Measurements from ENCODE around the gene RPTOR.

Gene RPTOR

DNA sequence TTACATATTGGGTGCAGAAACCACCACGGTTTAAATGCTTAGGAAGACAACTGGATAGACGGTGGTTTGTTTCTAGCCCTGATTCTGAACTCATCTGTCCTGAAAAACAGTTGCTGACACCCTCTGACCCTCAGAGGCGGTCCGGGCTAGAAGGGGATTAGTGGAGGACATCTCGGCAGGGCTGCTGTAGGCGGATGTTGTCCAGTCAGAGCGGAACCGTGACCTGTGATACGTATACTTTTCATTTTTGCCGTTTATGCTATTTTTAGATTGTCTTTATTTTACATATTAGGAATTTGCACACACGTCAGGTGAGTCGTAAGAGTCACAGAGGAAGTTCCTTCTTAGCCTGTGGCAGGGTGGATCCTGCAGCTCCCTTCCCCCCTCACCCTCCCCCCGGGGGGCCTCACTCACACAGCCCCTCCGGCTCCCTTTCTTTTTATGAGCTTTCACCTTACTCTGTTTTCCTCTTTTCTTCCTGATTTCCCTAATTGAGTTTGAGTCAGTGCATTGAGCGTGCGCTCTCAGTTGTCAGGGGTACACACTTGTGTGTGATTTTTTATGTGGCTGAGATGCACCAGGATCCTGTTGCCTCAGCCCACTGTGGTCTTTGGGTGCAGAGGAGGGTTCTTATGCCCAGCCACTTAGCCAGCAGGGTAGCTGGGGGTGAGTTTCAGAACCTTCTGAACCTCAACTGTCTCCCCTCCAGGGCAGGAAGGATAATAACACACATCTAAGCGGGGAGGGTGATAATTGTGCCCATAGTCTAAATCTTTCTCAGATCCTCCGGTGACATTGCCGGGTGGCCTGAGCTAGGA lies 236.0 kb downstream of the RPTOR start:
- DNase-seq (ENCODE audit: low read depth, low spot score) = no peak

DNA sequence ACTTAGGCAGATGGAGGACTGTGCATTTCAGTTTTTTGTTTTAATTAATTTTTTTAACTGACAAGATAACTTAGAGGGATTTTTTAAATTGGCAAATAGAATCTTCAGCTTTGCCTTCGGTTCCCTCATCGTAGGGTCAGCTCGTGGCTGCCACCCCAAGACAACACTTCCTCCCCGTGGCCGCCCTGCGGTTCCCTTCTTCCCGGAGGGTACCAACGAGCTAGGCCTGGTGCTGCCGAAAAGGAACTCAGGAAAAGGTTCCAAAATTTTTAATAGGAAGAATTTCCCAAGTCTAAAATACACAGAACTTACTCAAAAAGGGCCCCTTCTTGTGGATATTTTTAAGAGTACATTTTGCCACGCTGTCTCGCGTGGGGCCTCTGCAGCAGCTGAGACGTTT lies 236.6 kb downstream of the RPTOR start:
- no peak for DNase-seq (ENCODE audit: low read depth, low spot score)

DNA sequence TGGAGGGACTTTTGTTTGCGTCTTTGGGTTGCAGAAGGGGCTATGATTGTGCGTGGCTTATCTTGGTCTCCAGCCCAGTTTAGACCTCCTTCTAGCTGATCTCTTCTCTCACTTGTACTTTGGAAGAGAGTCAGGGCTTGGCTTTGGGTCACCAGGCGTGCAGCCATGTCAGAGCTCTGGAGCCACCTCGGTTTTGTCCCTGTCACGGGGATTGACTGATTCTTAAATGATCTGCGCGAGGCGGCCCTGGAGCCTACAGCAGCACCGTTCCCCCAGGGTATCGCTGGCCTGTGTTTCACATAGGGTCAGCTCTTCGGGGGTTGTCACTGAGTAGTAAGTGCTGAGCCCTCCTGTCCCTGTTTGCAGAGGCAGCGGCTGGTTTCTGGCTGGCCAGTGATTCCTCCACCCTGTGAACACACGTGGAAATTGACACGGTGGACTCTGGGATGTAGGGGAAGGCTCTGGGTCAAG lies 237.2 kb downstream of the RPTOR start:
- no peak for DNase-seq (ENCODE audit: low read depth, low spot score)

- DNase-seq (ENCODE audit: low read depth, low spot score) = no peak
These were observed 238.1 kb downstream of the RPTOR start for GRCh38 chr17:80782536-80783427.

GRCh38 chr17:80783486-80783885 lies 238.8 kb downstream of the RPTOR start:
- no peak for DNase-seq (ENCODE audit: low read depth, low spot score)

- no peak for DNase-seq (ENCODE audit: low read depth, low spot score)
These were observed 239.3 kb downstream of the RPTOR start for GRCh38 chr17:80783971-80784370.

GRCh38 chr17:80785477-80786178 lies 241.0 kb downstream of the RPTOR start:
- DNase-seq (ENCODE audit: low read depth, low spot score) = no peak

DNA sequence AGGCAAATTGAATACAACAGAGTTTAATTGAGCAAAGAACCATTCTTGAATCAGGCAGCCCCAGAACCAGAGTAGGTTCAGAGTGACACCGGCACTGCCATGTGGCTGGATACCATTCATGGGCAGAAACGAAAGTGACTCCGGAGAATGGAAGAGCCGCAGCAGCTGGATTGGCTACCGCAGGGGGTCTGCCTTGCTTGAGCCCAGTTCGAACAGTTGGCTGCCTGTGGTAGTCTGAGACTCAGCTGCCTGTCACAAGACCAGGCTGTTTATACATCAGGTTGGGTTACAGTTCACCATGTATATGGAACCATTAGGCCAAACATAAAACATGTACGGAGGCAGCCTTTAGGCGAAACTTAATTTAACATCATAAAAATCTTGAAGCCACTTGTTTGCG lies 241.8 kb downstream of the RPTOR start:
- no peak for DNase-seq (ENCODE audit: low read depth, low spot score)

GRCh38 chr17:80786887-80787286 lies 242.2 kb downstream of the RPTOR start:
- DNase-seq (ENCODE audit: low read depth, low spot score) = no peak

DNA sequence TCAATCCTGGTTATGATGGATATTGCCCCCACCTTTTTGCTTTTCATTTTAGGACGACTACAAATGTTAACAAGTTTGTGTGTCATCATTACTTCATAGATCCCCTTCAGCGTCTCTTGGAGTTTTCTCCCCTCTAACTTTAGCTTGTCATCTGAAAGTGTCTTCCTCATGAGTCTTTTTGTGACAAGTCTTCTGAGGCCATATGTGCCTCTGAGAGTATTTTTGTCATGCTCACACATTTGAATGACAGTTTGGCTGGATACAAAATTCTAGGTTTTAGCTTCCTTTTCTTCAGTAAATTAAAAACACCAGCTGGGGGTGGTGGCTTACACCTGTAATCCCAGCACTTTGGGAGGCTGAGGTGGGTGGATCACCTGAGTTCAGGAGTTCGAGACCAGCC lies 243.2 kb downstream of the RPTOR start:
- no peak for DNase-seq (ENCODE audit: low read depth, low spot score)

- DNase-seq (ENCODE audit: low read depth, low spot score) = no peak
These were observed 244.8 kb downstream of the RPTOR start for GRCh38 chr17:80789356-80789902.

- no peak for DNase-seq (ENCODE audit: low read depth, low spot score)
These were observed 245.6 kb downstream of the RPTOR start for GRCh38 chr17:80790021-80790765.

DNA sequence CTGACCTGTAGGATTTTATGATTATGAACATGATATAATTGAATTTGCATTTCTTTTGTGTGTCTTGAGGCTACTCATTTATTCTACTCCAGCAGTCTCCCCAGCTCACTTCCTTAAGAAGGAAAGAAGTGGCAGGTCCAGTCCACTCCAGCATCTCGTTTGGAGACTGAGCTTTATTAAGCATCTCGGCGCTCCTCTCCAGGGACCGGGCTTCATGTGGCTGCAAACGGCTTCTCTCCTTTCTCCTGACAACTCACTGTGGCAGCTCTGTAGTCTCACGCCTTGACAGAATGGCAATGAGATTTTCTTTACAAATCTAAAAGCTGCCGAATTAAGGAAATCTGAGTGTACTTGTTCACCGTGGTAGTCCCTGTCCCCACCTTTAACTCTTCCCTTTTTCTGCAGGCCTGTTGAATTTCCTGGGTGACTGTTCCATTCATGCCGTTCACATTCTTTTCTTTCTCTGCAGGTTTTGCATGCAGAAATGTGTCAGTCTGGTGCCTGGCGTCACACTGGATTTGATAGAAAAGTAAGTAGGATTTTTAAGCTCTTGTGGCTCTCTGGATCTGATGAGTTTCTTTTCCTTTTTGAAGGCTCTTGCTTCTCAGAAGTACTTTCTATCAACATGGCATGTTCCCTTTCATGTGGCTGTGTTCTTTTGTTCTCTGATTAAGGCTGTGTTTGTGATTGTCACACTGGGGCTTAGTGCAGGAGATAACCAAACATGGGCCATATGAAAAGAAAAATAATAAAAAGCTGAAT lies 246.5 kb downstream of the RPTOR start:
- no peak for DNase-seq (ENCODE audit: low read depth, low spot score)

GRCh38 chr17:80791758-80792284 lies 247.2 kb downstream of the RPTOR start:
- no peak for DNase-seq (ENCODE audit: low read depth, low spot score)

GRCh38 chr17:80792373-80792781 lies 247.7 kb downstream of the RPTOR start:
- DNase-seq (ENCODE audit: low read depth, low spot score) = no peak

DNA sequence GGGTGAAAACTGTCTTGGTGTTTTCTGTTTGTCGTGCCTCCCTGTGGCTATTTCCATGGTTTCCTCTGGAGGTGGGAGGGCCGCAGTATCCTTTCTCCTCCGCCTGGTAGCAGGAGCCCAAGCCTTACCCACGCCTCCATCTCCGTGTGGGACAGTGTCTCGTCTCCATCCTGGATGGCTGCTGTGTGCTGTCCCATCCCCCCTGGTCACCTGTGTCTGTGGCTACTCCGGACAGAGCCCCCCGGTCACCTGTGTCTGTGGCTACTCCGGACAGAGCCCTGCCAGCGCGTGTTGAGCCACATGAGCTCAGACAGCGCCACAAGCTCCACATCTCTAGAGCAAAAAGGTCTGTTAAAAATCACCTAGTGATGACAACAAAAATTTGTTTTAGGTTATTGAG lies 248.8 kb downstream of the RPTOR start:
- no peak for DNase-seq (ENCODE audit: low read depth, low spot score)

DNA sequence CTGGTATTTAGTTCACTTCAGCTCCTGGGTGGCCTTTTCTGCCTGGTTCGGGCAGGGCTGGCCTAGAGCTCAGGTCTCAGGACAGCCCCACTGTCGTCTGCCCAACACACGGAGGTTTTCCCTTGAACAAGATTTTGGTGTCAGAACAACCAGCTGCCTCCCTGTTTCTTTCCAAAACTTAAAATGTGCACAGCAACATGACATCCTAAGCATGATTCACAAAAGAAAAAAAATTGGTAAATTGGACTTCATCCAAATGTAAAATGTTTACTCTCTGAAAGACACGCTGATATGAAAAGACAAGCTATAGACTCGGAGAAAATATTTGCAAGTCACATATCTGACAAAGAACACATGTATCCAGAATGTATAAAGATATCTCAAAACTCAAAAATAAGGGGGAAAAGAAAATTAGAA lies 249.2 kb downstream of the RPTOR start:
- no peak for DNase-seq (ENCODE audit: low read depth, low spot score)

- DNase-seq (ENCODE audit: low read depth, low spot score) = no peak
These were observed 249.8 kb downstream of the RPTOR start for GRCh38 chr17:80794281-80795089.

- no peak for DNase-seq (ENCODE audit: low read depth, low spot score)
These were observed 250.5 kb downstream of the RPTOR start for GRCh38 chr17:80795090-80795580.
